ENCODE measurements around the gene PLCE1. TPM values are rescaled to one million over a fixed set of nuclear protein-coding genes. Genes with fewer than 3 reads are reported as not detected.

PLCE1 gene
- total and polyA plus RNA-seq, 2 experiments from 2014 or later = 0.10 to 0.58 TPM

- no peak for TF ChIP-seq ZNF462 (CRISPR knock-in tag; IDR thresholded peaks at IDR 0.05)
- TF ChIP-seq NANOG (IDR thresholded peaks at IDR 0.05; ENCODE audit: borderline replicate concordance) = no peak
- no peak for TF ChIP-seq ZNF331 (CRISPR knock-in tag; IDR thresholded peaks at IDR 0.05; ENCODE audit: low read depth)
- TF ChIP-seq JUNB (IDR thresholded peaks at IDR 0.05; ENCODE audit: unreplicated experiment) = no peak
Observed at GRCh38 chr10:94010116-94010515, 16.4 kb downstream of the PLCE1 start (continued).

GRCh38 chr10:94010886-94011285 is 17.2 kb downstream of the PLCE1 start:
- DNase-seq (ENCODE audit: low spot score) (no peak), ATAC-seq (no peak)
- peaks cover 10% of the 10 kb centered on the region for H3K9me3 Mint-ChIP-seq
- Histone ChIP-seq H4K20me1 (replicated peaks; ENCODE audit: insufficient read depth) (no peaks in the 10 kb centered on the region), H3K79me2 (replicated peaks; ENCODE audit: insufficient read depth) (no peaks in the 10 kb centered on the region), H3K27ac (ENCODE audit: low read depth) (no peak overlapping the region), H3K9me2 (ENCODE audit: insufficient read depth) (peaks cover 5% of the 10 kb centered on the region; the same call in 1 of the 2 replicates), H3K4me2 (no peak overlapping the region), H3K27me3 (ENCODE audit: insufficient read depth) (no peaks in the 10 kb centered on the region), H3K4me3 (no peak overlapping the region), H2AFZ (no peak overlapping the region), H3K4me1 (ENCODE audit: insufficient read depth) (peaks cover 6% of the 10 kb centered on the region; the same call in 1 of the 2 replicates), H3F3A (replicated peaks; ENCODE audit: low read depth) (no peaks in the 10 kb centered on the region), H3K36me3 (ENCODE audit: insufficient read depth) (no peaks in the 10 kb centered on the region; the same call in 1 of the 2 replicates)
- peaks cover 6% of the 10 kb centered on the region for H3K4me1 Mint-ChIP-seq
- H3K36me3 Mint-ChIP-seq (ENCODE audit: low read depth) = peaks cover 5% of the 10 kb centered on the region; the same call in 1 of the 3 replicates
- no peaks in the 10 kb centered on the region for H3K27me3 Mint-ChIP-seq (ENCODE audit: insufficient read depth, low read depth, poor library complexity)
- H3K27ac Mint-ChIP-seq = no peak overlapping the region
- no peak overlapping the region for H3K4me3 Mint-ChIP-seq
- no peak for TF ChIP-seq EZH2phosphoT487 (IDR thresholded peaks at IDR 0.05; ENCODE audit: unreplicated experiment)
- no peak for TF ChIP-seq ZNF462 (CRISPR knock-in tag; IDR thresholded peaks at IDR 0.05)
- no peak for TF ChIP-seq ETS1 (IDR thresholded peaks at IDR 0.05)
- no peak for TF ChIP-seq STAT1 (IDR thresholded peaks at IDR 0.05; ENCODE audit: unreplicated experiment)
- no peak for TF ChIP-seq ZNF114 (CRISPR knock-in tag; IDR thresholded peaks at IDR 0.05)
- no peak for TF ChIP-seq POLR2AphosphoS5 (IDR thresholded peaks at IDR 0.05; ENCODE audit: low read depth)
- TF ChIP-seq ZNF331 (CRISPR knock-in tag; IDR thresholded peaks at IDR 0.05; ENCODE audit: low read depth) = no peak
- no peak for TF ChIP-seq NANOG (IDR thresholded peaks at IDR 0.05; ENCODE audit: borderline replicate concordance)
